Loucy (cell line): ENCODE results near the gene FIBCD1.

Source experiments
- H2AFZ ChIP-seq: fragments of 200-600 bp; sonication (generic); 2 replicates; pipeline ENCODE4 v1.6.0; 2016; ENCODE audit warnings: antibody characterized with exemption, mild to moderate bottlenecking, low read length, moderate library complexity
- H3F3A ChIP-seq: fragments of 200-600 bp; 2 replicates; pipeline ENCODE4 v1.6.0; 2016; ENCODE audit warnings: antibody characterized with exemption, low read depth, mild to moderate bottlenecking
- H3K27me3 ChIP-seq: fragments of 200-600 bp; sonication (generic); 2 replicates; pipeline ENCODE4 v1.6.1; 2014; ENCODE audit warnings: low read length, mild to moderate bottlenecking; ENCODE audit not compliant: insufficient read depth, poor library complexity, severe bottlenecking
- H3K36me3 ChIP-seq: fragments of 200-600 bp; sonication (generic); 2 replicates; pipeline ENCODE4 v1.6.1; 2016; ENCODE audit warnings: low read length; ENCODE audit not compliant: insufficient read depth
- H3K4me1 ChIP-seq: fragments of 200-600 bp; sonication (generic); 2 replicates; pipeline ENCODE4 v1.5.1; 2014; ENCODE audit warnings: low read length, mild to moderate bottlenecking; ENCODE audit not compliant: insufficient read depth, poor library complexity, severe bottlenecking
- H3K4me2 ChIP-seq: fragments of 200-600 bp; sonication (generic); 2 replicates; pipeline ENCODE4 v1.6.0; 2014; ENCODE audit warnings: antibody characterized with exemption, low read length, low read depth, mild to moderate bottlenecking; ENCODE audit not compliant: poor library complexity, severe bottlenecking
- H3K4me3 ChIP-seq: fragments of 200-600 bp; sonication (generic); 2 replicates; pipeline ENCODE4 v1.5.1; 2014; ENCODE audit warnings: low read length, mild to moderate bottlenecking, mixed read lengths; ENCODE audit not compliant: poor library complexity, severe bottlenecking
- H3K79me2 ChIP-seq: fragments of 200-600 bp; sonication (generic); 2 replicates; pipeline ENCODE4 v1.6.1; 2014; ENCODE audit warnings: low read length; ENCODE audit not compliant: insufficient read depth
- H3K9ac ChIP-seq: fragments of 200-600 bp; sonication (generic); 2 replicates; pipeline ENCODE4 v1.6.0; 2014; ENCODE audit warnings: mild to moderate bottlenecking, low read depth, low read length, moderate library complexity; ENCODE audit not compliant: poor library complexity, severe bottlenecking
- H3K9me2 ChIP-seq: fragments of 200-600 bp; sonication (generic); replicated peaks from 2 replicates; pipeline ENCODE4 v1.6.1; 2016; ENCODE audit warnings: low read depth, low read length, mixed read lengths
- H3K9me3 ChIP-seq: fragments of 200-600 bp; sonication (generic); 2 replicates; pipeline ENCODE4 v1.6.1; 2014; ENCODE audit warnings: mild to moderate bottlenecking, antibody characterized with exemption, low read length, low read depth; ENCODE audit not compliant: insufficient read depth
- H4K20me1 ChIP-seq: fragments of 200-600 bp; sonication (generic); 2 replicates; pipeline ENCODE4 v1.6.0; 2014; ENCODE audit warnings: antibody characterized with exemption, low read length, mild to moderate bottlenecking; ENCODE audit not compliant: insufficient read depth, poor library complexity, severe bottlenecking
- CTCF ChIP-seq: fragments of 200-600 bp; sonication (generic); conservative IDR thresholded peaks from 2 replicates; pipeline ENCODE4 v1.5.1; 2014; ENCODE audit warnings: mild to moderate bottlenecking, antibody characterized with exemption, low read length
- EZH2phosphoT487 ChIP-seq: fragments of 200-600 bp; IDR thresholded peaks from 2 replicates; pipeline ENCODE4 v1.6.1; 2018; ENCODE audit warnings: antibody characterized with exemption, mild to moderate bottlenecking, moderate library complexity, borderline replicate concordance

FIBCD1 gene

GRCh38 chr9:130903194-130904069 is 35.6 kb downstream of the FIBCD1 start:
- H2AFZ ChIP-seq = no peak overlapping the region
- no peaks in the 10 kb centered on the region for H3K36me3 ChIP-seq
- H3K4me3 ChIP-seq = no peak overlapping the region
- no peaks in the 10 kb centered on the region for H3K9me2 ChIP-seq
- no peaks in the 10 kb centered on the region for H4K20me1 ChIP-seq
- H3K9me3 ChIP-seq = no peaks in the 10 kb centered on the region
- TF ChIP-seq EZH2phosphoT487 (no peak), CTCF (no peak)
- H3F3A ChIP-seq = no peaks in the 10 kb centered on the region
- H3K4me1 ChIP-seq = no peaks in the 10 kb centered on the region
- H3K79me2 ChIP-seq = no peaks in the 10 kb centered on the region
- H3K4me2 ChIP-seq = no peak overlapping the region
- H3K9ac ChIP-seq = no peak overlapping the region
- H3K27me3 ChIP-seq = no peaks in the 10 kb centered on the region

GRCh38 chr9:130902204-130903185 is 36.6 kb downstream of the FIBCD1 start:
- H3K27me3 ChIP-seq = no peaks in the 10 kb centered on the region
- H3K79me2 ChIP-seq = no peaks in the 10 kb centered on the region
- no peaks in the 10 kb centered on the region for H3K4me1 ChIP-seq
- H3K9me3 ChIP-seq = no peaks in the 10 kb centered on the region
- H3K4me3 ChIP-seq = no peak overlapping the region
- no peak overlapping the region for H2AFZ ChIP-seq
- H3K9ac ChIP-seq = no peak overlapping the region
- TF ChIP-seq EZH2phosphoT487 (no peak), CTCF (no peak)
- H4K20me1 ChIP-seq = no peaks in the 10 kb centered on the region
- H3K4me2 ChIP-seq = no peak overlapping the region
- no peaks in the 10 kb centered on the region for H3F3A ChIP-seq
- no peaks in the 10 kb centered on the region for H3K36me3 ChIP-seq
- no peaks in the 10 kb centered on the region for H3K9me2 ChIP-seq

GRCh38 chr9:130901498-130902203 is 37.4 kb downstream of the FIBCD1 start:
- Histone ChIP-seq H3K9me3 (no peaks in the 10 kb centered on the region), H3K79me2 (no peaks in the 10 kb centered on the region), H3K27me3 (no peaks in the 10 kb centered on the region), H3K9me2 (no peaks in the 10 kb centered on the region), H3K9ac (no peak overlapping the region), H3F3A (no peaks in the 10 kb centered on the region), H4K20me1 (no peaks in the 10 kb centered on the region), H3K4me1 (no peaks in the 10 kb centered on the region), H3K4me2 (no peak overlapping the region), H2AFZ (no peak overlapping the region), H3K36me3 (no peaks in the 10 kb centered on the region), H3K4me3 (no peak overlapping the region)
- TF ChIP-seq CTCF = no peak
